ENCODE data around the gene KCNB1.
A peak's percentile ranks its signal among the peaks of the same experiment; 100 is the strongest.

The KCNB1 gene

DNA sequence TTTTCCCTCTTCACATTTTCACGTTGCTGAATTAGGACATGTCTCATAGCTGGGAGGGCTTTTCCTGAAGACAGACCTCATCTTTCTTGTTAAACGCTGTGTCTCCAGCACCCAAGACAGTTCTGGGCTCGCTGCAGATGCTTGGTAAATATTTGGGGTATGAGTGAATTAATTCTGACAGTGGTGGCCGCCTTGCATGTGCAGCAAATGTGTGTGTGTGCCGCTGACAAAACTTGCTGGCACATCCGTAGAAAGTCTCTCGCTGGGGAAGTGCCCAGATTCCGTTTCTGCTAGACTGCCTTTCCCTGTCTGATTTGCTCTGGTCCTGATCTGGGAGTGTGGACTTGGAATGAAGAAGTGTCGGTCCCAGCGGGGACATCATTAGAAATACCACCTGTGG lies 156.4 kb downstream of the KCNB1 start:
- H3K27me3 ChIP-seq (ENCODE audit: insufficient read depth, low read length, poor library complexity, severe bottlenecking): no peaks in the 10 kb centered on the region
- no peaks in the 10 kb centered on the region for H4K20me1 ChIP-seq (ENCODE audit: insufficient read depth, low read length, poor library complexity, severe bottlenecking)
- no peak overlapping the region for H2AFZ ChIP-seq (ENCODE audit: low read length)
- no peaks in the 10 kb centered on the region for H3K36me3 ChIP-seq (ENCODE audit: insufficient read depth, low read length)
- H3K4me2 ChIP-seq (ENCODE audit: low read depth, low read length, poor library complexity, severe bottlenecking): no peak overlapping the region
- no peak overlapping the region for H3K9ac ChIP-seq (ENCODE audit: low read depth, low read length, poor library complexity, severe bottlenecking)
- no peak for TF ChIP-seq EZH2phosphoT487 (IDR thresholded peaks at IDR 0.05; ENCODE audit: borderline replicate concordance)
- TF ChIP-seq, protein P1, sequence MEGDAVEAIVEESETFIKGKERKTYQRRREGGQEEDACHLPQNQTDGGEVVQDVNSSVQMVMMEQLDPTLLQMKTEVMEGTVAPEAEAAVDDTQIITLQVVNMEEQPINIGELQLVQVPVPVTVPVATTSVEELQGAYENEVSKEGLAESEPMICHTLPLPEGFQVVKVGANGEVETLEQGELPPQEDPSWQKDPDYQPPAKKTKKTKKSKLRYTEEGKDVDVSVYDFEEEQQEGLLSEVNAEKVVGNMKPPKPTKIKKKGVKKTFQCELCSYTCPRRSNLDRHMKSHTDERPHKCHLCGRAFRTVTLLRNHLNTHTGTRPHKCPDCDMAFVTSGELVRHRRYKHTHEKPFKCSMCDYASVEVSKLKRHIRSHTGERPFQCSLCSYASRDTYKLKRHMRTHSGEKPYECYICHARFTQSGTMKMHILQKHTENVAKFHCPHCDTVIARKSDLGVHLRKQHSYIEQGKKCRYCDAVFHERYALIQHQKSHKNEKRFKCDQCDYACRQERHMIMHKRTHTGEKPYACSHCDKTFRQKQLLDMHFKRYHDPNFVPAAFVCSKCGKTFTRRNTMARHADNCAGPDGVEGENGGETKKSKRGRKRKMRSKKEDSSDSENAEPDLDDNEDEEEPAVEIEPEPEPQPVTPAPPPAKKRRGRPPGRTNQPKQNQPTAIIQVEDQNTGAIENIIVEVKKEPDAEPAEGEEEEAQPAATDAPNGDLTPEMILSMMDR (conservative IDR thresholded peaks at IDR 0.05; ENCODE audit: low read length): no peak
- H3K9me3 ChIP-seq (ENCODE audit: insufficient read depth, low read depth, low read length): no peaks in the 10 kb centered on the region
- H3K4me1 ChIP-seq (ENCODE audit: insufficient read depth, low read length, poor library complexity, severe bottlenecking): peaks cover 8% of the 10 kb centered on the region
- H3K79me2 ChIP-seq (ENCODE audit: insufficient read depth, low read length): no peaks in the 10 kb centered on the region
- no peaks in the 10 kb centered on the region for H3F3A ChIP-seq (ENCODE audit: low read depth)
- H3K4me3 ChIP-seq (ENCODE audit: low read length, poor library complexity, severe bottlenecking): no peak overlapping the region
- H3K9me2 ChIP-seq (replicated peaks; ENCODE audit: low read depth, low read length): no peaks in the 10 kb centered on the region

- H3K9me2 ChIP-seq (replicated peaks; ENCODE audit: low read depth, low read length): no peaks in the 10 kb centered on the region
- H3K4me1 ChIP-seq (ENCODE audit: insufficient read depth, low read length, poor library complexity, severe bottlenecking): peaks cover 10% of the 10 kb centered on the region
- H3K4me2 ChIP-seq (ENCODE audit: low read depth, low read length, poor library complexity, severe bottlenecking): peak overlapping the region; percentile 16
- H2AFZ ChIP-seq (ENCODE audit: low read length): peak overlapping the region; percentile 22; the same call in 1 of the 2 replicates
- TF ChIP-seq, protein P1 (conservative IDR thresholded peaks at IDR 0.05; ENCODE audit: low read length): no peak
- TF ChIP-seq EZH2phosphoT487 (IDR thresholded peaks at IDR 0.05; ENCODE audit: borderline replicate concordance): no peak
- H4K20me1 ChIP-seq (ENCODE audit: insufficient read depth, low read length, poor library complexity, severe bottlenecking): no peaks in the 10 kb centered on the region
- H3K79me2 ChIP-seq (ENCODE audit: insufficient read depth, low read length): no peaks in the 10 kb centered on the region
- no peaks in the 10 kb centered on the region for H3F3A ChIP-seq (ENCODE audit: low read depth)
- H3K9me3 ChIP-seq (ENCODE audit: insufficient read depth, low read depth, low read length): no peaks in the 10 kb centered on the region
- H3K9ac ChIP-seq (ENCODE audit: low read depth, low read length, poor library complexity, severe bottlenecking): no peak overlapping the region
- H3K4me3 ChIP-seq (ENCODE audit: low read length, poor library complexity, severe bottlenecking): no peak overlapping the region
- no peaks in the 10 kb centered on the region for H3K36me3 ChIP-seq (ENCODE audit: insufficient read depth, low read length)
- no peaks in the 10 kb centered on the region for H3K27me3 ChIP-seq (ENCODE audit: insufficient read depth, low read length, poor library complexity, severe bottlenecking)
Measured at GRCh38 chr20:49324306-49324705, 158.2 kb downstream of the KCNB1 start.

DNA sequence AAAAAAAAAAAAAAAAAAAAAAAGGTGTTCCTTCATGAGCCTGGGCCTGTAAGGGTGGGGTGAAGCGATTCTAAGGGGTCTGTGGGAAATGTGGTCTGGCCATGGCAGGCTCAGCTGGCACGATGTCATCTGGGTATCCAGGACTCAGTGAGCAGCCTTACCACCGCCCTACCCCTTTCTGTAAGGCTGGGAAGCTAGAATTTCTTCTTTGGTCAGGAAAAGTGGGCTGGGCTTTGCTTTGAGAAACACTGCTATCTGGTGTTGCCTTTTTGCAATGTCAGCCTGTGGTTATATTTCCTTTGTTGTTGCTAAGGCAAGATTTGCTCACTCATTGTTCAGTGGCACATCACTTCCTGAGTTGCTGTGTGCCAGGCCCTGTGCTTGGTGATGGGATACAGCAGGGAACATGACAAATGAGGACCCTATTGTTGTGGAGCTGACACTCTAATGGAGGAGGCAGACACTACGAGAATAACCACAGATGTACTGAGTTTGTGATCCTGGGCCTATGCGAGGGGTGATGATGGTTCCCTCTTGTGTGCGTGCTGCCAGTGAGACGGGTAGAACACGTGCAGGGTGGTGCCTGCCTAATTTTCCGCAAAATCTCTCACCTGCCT lies 158.7 kb downstream of the KCNB1 start:
- Histone ChIP-seq H3K4me1 (ENCODE audit: insufficient read depth, low read length, poor library complexity, severe bottlenecking) (peaks cover 16% of the 10 kb centered on the region), H3K36me3 (ENCODE audit: insufficient read depth, low read length) (no peaks in the 10 kb centered on the region), H3K79me2 (ENCODE audit: insufficient read depth, low read length) (no peaks in the 10 kb centered on the region), H3K27me3 (ENCODE audit: insufficient read depth, low read length, poor library complexity, severe bottlenecking) (no peaks in the 10 kb centered on the region), H3K9me2 (replicated peaks; ENCODE audit: low read depth, low read length) (no peaks in the 10 kb centered on the region), H2AFZ (ENCODE audit: low read length) (peak overlapping the region; percentile 22; the same call in 1 of the 2 replicates), H3F3A (ENCODE audit: low read depth) (no peaks in the 10 kb centered on the region), H3K9ac (ENCODE audit: low read depth, low read length, poor library complexity, severe bottlenecking) (no peak overlapping the region), H3K9me3 (ENCODE audit: insufficient read depth, low read depth, low read length) (no peaks in the 10 kb centered on the region), H3K4me2 (ENCODE audit: low read depth, low read length, poor library complexity, severe bottlenecking) (peak overlapping the region; percentile 16), H4K20me1 (ENCODE audit: insufficient read depth, low read length, poor library complexity, severe bottlenecking) (no peaks in the 10 kb centered on the region), H3K4me3 (ENCODE audit: low read length, poor library complexity, severe bottlenecking) (no peak overlapping the region)
- TF ChIP-seq, protein P1 (conservative IDR thresholded peaks at IDR 0.05; ENCODE audit: low read length): peak; percentile 67
- TF ChIP-seq EZH2phosphoT487 (IDR thresholded peaks at IDR 0.05; ENCODE audit: borderline replicate concordance): no peak

Measured in Loucy (cell line).